Breast epithelium (tissue), 3 donors: Measurements from ENCODE around the gene ARL6IP4.

Experiments
- CTCF ChIP-seq, 3 donors: fragments of 450-650 bp; IDR thresholded peaks; one replicate each; pipeline ENCODE4 v1.5.1; 2016 to 2017; ENCODE audit warnings: antibody characterized with exemption in 3 of 3, mild to moderate bottlenecking in 3 of 3, moderate library complexity in 3 of 3
- POLR2A ChIP-seq: fragments of 450-650 bp; IDR thresholded peaks from one replicate; pipeline ENCODE4 v1.6.1; 2016; ENCODE audit warnings: antibody characterized with exemption, mild to moderate bottlenecking, moderate library complexity

- peak; percentile 22 for TF ChIP-seq POLR2A
- no peak for TF ChIP-seq CTCF (IDR thresholded peaks at IDR 0.05)
Measured at GRCh38 chr12:122974892-122975789, 5.3 kb upstream of the ARL6IP4 start, which contains the start of gene OGFOD2.
